ENCODE results near the gene SMAD4.
"Not testable (repeated sequence)": the region's sequence is repeated elsewhere in the genome, so short reads cannot be mapped to it uniquely, and the experiment has no call there.

The SMAD4 gene

GRCh38 chr18:51070545-51070944 lies 40.5 kb downstream of the SMAD4 start:
- DNase-seq (ENCODE audit: low read depth): no peak

- no peak for DNase-seq (ENCODE audit: low read depth)
Measured at GRCh38 chr18:51072586-51073313, 42.7 kb downstream of the SMAD4 start.

GRCh38 chr18:51074605-51075004 lies 44.6 kb downstream of the SMAD4 start:
- DNase-seq (ENCODE audit: low read depth): no peak

GRCh38 chr18:51076503-51076902 lies 46.5 kb downstream of the SMAD4 start:
- no peak for DNase-seq (ENCODE audit: low read depth)

GRCh38 chr18:51077217-51077616 lies 47.2 kb downstream of the SMAD4 start:
- DNase-seq (ENCODE audit: low read depth): no peak

- DNase-seq (ENCODE audit: low read depth): no peak
Measured at GRCh38 chr18:51078026-51078425, 48.0 kb downstream of the SMAD4 start.

GRCh38 chr18:51082571-51083267 lies 52.7 kb downstream of the SMAD4 start:
- DNase-seq (ENCODE audit: low read depth): no peak

GRCh38 chr18:51083398-51083797 lies 53.4 kb downstream of the SMAD4 start:
- DNase-seq (ENCODE audit: low read depth): no peak

- no peak for DNase-seq (ENCODE audit: low read depth)
Measured at GRCh38 chr18:51088410-51088809, 58.4 kb downstream of the SMAD4 start.

GRCh38 chr18:51089691-51090090 lies 59.7 kb downstream of the SMAD4 start:
- DNase-seq (ENCODE audit: low read depth): no peak

GRCh38 chr18:51091270-51091669 lies 61.3 kb downstream of the SMAD4 start:
- DNase-seq (ENCODE audit: low read depth): no peak

- no peak for DNase-seq (ENCODE audit: low read depth)
Measured at GRCh38 chr18:51092117-51092516, 62.1 kb downstream of the SMAD4 start.

- not testable (repeated sequence) for DNase-seq (ENCODE audit: low read depth)
Measured at GRCh38 chr18:51092967-51093366, 63.0 kb downstream of the SMAD4 start.

- no peak for DNase-seq (ENCODE audit: low read depth)
Measured at GRCh38 chr18:51097021-51097822, 67.2 kb downstream of the SMAD4 start.

- no peak for DNase-seq (ENCODE audit: low read depth)
Measured at GRCh38 chr18:51098082-51098481, 68.1 kb downstream of the SMAD4 start.

- no peak for DNase-seq (ENCODE audit: low read depth)
Measured at GRCh38 chr18:51098513-51098912, 68.5 kb downstream of the SMAD4 start.

GRCh38 chr18:51100385-51101120 lies 70.5 kb downstream of the SMAD4 start:
- DNase-seq (ENCODE audit: low read depth): no peak

GRCh38 chr18:51107082-51107481 lies 77.1 kb downstream of the SMAD4 start:
- no peak for DNase-seq (ENCODE audit: low read depth)

GRCh38 chr18:51107598-51108305 lies 77.7 kb downstream of the SMAD4 start:
- DNase-seq (ENCODE audit: low read depth): no peak

- DNase-seq (ENCODE audit: low read depth): no peak
Measured at GRCh38 chr18:51108330-51108729, 78.3 kb downstream of the SMAD4 start.

GRCh38 chr18:51110073-51110797 lies 80.2 kb downstream of the SMAD4 start:
- peak; percentile 50 for DNase-seq (ENCODE audit: low read depth)
